ENCODE measurements around the gene MAPKAPK2. TPM values are rescaled to one million over a fixed set of nuclear protein-coding genes. Genes with fewer than 3 reads are reported as not detected.

Gene MAPKAPK2
- total and polyA plus RNA-seq, 2 donors (not counting 1 experiment from before 2014, with no cell fraction given), result 60.3 to 85.8 TPM

DNA sequence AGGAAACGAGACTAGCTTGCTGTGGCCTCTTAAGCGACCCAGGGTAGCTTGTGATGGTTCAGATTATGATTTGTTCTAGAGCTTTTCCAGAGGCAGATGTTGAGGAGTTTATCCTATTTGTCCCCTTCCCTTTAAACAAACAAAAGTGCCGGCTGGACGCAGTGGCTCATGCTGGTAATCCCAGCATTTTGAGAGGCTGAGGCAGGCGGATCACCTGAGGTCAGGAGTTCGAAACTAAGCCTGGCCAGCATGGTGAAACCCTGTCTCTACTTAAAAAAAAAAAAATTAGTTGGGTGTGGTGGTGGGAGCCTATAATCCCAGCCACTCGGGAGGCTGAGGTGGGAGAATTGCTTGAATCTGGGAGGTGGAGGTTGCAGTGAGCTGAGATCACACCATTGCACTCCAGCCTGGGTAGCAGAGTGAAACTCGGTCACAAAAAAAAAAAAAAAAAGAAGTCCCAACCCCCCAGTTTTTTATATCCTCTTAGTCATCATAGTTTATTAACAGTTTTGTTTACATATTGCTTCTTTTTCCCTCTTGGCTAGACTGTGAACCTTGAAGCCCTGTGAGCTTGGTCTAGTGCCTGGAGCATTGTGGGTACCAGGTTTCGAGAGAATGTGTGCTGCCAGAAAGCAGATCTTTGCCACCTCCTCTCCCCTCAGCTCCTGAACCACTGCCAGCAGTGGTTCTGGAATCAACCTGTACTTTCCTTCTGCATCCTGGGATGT lies 29.8 kb downstream of the MAPKAPK2 start:
- no peaks in the 10 kb centered on the region for H3K9me3 Mint-ChIP-seq (ENCODE audit: insufficient read depth)
- WGBS (ENCODE audit: insufficient coverage), result 95% methylated on average over 5 of the region's 9 CpGs
- TF ChIP-seq EZH2 (IDR thresholded peaks at IDR 0.05; ENCODE audit: borderline replicate concordance, insufficient read depth, low read depth, low read length, poor library complexity, severe bottlenecking), result no peak
- TF ChIP-seq, protein P1, sequence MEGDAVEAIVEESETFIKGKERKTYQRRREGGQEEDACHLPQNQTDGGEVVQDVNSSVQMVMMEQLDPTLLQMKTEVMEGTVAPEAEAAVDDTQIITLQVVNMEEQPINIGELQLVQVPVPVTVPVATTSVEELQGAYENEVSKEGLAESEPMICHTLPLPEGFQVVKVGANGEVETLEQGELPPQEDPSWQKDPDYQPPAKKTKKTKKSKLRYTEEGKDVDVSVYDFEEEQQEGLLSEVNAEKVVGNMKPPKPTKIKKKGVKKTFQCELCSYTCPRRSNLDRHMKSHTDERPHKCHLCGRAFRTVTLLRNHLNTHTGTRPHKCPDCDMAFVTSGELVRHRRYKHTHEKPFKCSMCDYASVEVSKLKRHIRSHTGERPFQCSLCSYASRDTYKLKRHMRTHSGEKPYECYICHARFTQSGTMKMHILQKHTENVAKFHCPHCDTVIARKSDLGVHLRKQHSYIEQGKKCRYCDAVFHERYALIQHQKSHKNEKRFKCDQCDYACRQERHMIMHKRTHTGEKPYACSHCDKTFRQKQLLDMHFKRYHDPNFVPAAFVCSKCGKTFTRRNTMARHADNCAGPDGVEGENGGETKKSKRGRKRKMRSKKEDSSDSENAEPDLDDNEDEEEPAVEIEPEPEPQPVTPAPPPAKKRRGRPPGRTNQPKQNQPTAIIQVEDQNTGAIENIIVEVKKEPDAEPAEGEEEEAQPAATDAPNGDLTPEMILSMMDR (IDR thresholded peaks at IDR 0.05), result no peak
- intact Hi-C loops (cut with micrococcal nuclease), result loop anchor here (5.0 kb wide), 1 partner anchor 37 kb away; no protein-coding TSS in a partner anchor
- H3K9ac ChIP-seq (ENCODE audit: low read length), result no peak overlapping the region
- H3K4me3 ChIP-seq (ENCODE audit: control extremely low read depth in 1 of 5, extremely low read depth in 1 of 5, insufficient read depth in 1 of 5, low read depth in 2 of 5, low read length in 4 of 5), result no peak overlapping the region
- POLR2A ChIA-PET, result interaction anchor here (0.5 to 0.9 kb wide), 5 partner anchors 10 to 210 kb away, joined by 4 to 8 read pairs (median 6); no protein-coding TSS in a partner anchor
- H3K36me3 ChIP-seq (replicated peaks in 1 of 2; ENCODE audit: control extremely low read depth in 1 of 2, control insufficient read depth in 1 of 2, extremely low read depth in 1 of 2, insufficient read depth in 2 of 2, low read length in 1 of 2), result no peaks in the 10 kb centered on the region
- DNase-seq (no peak), ATAC-seq (ENCODE audit: low read depth) (peak; percentile 26)
- no peaks in the 10 kb centered on the region for H3K27me3 Mint-ChIP-seq
- H3K4me3 Mint-ChIP-seq, result peak overlapping the region; percentile 32
- no peaks in the 10 kb centered on the region for H3K27me3 ChIP-seq (replicated peaks in 1 of 4; ENCODE audit: control extremely low read depth in 1 of 4, control insufficient read depth in 3 of 4, insufficient read depth in 4 of 4, low read length in 3 of 4)
- no peaks in the 10 kb centered on the region for H3K9me3 ChIP-seq (ENCODE audit: control extremely low read depth in 1 of 3, control insufficient read depth in 2 of 3, insufficient read depth in 1 of 3, low read length in 2 of 3)
- H4K20me1 ChIP-seq (ENCODE audit: control insufficient read depth, insufficient read depth, low read length, poor library complexity, severe bottlenecking), result peaks cover 79% of the 10 kb centered on the region
- H3K4me1 Mint-ChIP-seq, result peaks cover 80% of the 10 kb centered on the region
- CTCF ChIA-PET, result interaction anchor here (0.6 to 7.6 kb wide), 13 partner anchors 10 to 683 kb away, joined by 3 to 46 read pairs (median 5); partner anchors contain the start of gene EIF2D
- H3K79me2 ChIP-seq (ENCODE audit: control insufficient read depth, insufficient read depth, low read length), result peaks cover 97% of the 10 kb centered on the region
- no peak overlapping the region for H2AFZ ChIP-seq (ENCODE audit: insufficient read depth, low read depth, low read length, poor library complexity, severe bottlenecking)
- H3K4me2 ChIP-seq (replicated peaks; ENCODE audit: low read depth, low read length, poor library complexity, severe bottlenecking), result peak overlapping the region; percentile 23
- peak overlapping the region in 1 of 2 donors; percentile 75 for H3K27ac ChIP-seq (ENCODE audit: low read length in 2 of 2)
- H3K27ac Mint-ChIP-seq, result peak overlapping the region; percentile 60
- peaks cover 70 to 73% of the 10 kb centered on the region in 2 donors for H3K4me1 ChIP-seq (ENCODE audit: control insufficient read depth in 2 of 2, insufficient read depth in 2 of 2, low read length in 2 of 2)

DNA sequence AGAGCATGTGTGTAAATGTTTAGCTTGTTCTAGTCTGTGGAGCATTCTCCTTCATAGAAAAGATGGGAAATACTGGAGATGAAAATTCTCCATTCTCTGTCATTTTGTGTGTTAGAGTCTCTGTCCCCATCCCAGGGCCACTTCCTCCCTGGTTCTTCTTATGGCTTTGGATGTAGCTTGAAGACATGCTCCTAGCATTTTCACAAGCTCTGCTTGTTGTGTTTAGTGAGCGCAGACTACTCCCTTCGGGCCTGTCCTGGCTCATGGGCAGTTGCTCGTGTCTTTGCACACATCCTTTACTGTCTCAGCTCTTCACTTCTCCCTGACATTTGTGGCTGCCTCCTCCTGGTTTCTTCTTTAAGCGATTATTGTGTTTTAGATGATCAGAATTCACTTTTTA lies 30.4 kb downstream of the MAPKAPK2 start:
- Histone ChIP-seq H2AFZ (ENCODE audit: insufficient read depth, low read depth, low read length, poor library complexity, severe bottlenecking) (no peak overlapping the region), H4K20me1 (ENCODE audit: control insufficient read depth, insufficient read depth, low read length, poor library complexity, severe bottlenecking) (peaks cover 81% of the 10 kb centered on the region), H3K27me3 (replicated peaks in 1 of 4; ENCODE audit: control extremely low read depth in 1 of 4, control insufficient read depth in 3 of 4, insufficient read depth in 4 of 4, low read length in 3 of 4) (no peaks in the 10 kb centered on the region), H3K27ac (ENCODE audit: low read length in 2 of 2) (peak overlapping the region in 1 of 2 donors; percentile 75), H3K36me3 (replicated peaks in 1 of 2; ENCODE audit: control extremely low read depth in 1 of 2, control insufficient read depth in 1 of 2, extremely low read depth in 1 of 2, insufficient read depth in 2 of 2, low read length in 1 of 2) (no peaks in the 10 kb centered on the region), H3K4me1 (ENCODE audit: control insufficient read depth in 2 of 2, insufficient read depth in 2 of 2, low read length in 2 of 2) (peaks cover 71 to 73% of the 10 kb centered on the region in 2 donors), H3K9ac (ENCODE audit: low read length) (no peak overlapping the region), H3K4me2 (replicated peaks; ENCODE audit: low read depth, low read length, poor library complexity, severe bottlenecking) (peak overlapping the region; percentile 23), H3K79me2 (ENCODE audit: control insufficient read depth, insufficient read depth, low read length) (peaks cover 97% of the 10 kb centered on the region), H3K9me3 (ENCODE audit: control extremely low read depth in 1 of 3, control insufficient read depth in 2 of 3, insufficient read depth in 1 of 3, low read length in 2 of 3) (no peaks in the 10 kb centered on the region), H3K4me3 (ENCODE audit: control extremely low read depth in 1 of 5, extremely low read depth in 1 of 5, insufficient read depth in 1 of 5, low read depth in 2 of 5, low read length in 4 of 5) (no peak overlapping the region)
- ChIA-PET POLR2A (interaction anchor here (0.5 to 0.9 kb wide), 6 partner anchors 10 to 210 kb away, joined by 3 to 8 read pairs (median 6); partner anchors contain the start of gene MAPKAPK2), CTCF (interaction anchor here (0.6 to 7.6 kb wide), 13 partner anchors 10 to 684 kb away, joined by 3 to 46 read pairs (median 4); no protein-coding TSS in a partner anchor)
- DNase-seq (no peak), ATAC-seq (ENCODE audit: low read depth) (no peak)
- Mint-ChIP-seq H3K27me3 (no peaks in the 10 kb centered on the region), H3K4me3 (peak overlapping the region; percentile 32), H3K9me3 (ENCODE audit: insufficient read depth) (no peaks in the 10 kb centered on the region), H3K27ac (peak overlapping the region; percentile 60), H3K4me1 (peaks cover 79% of the 10 kb centered on the region)
- TF ChIP-seq EZH2 (IDR thresholded peaks at IDR 0.05; ENCODE audit: borderline replicate concordance, insufficient read depth, low read depth, low read length, poor library complexity, severe bottlenecking), result no peak
- intact Hi-C loops (cut with micrococcal nuclease), result loop anchor here (5.0 kb wide), 1 partner anchor 38 kb away; no protein-coding TSS in a partner anchor
- WGBS (ENCODE audit: insufficient coverage), result no CpG with 5 or more reads among the region's 4 CpGs
